B cell (primary cell): ENCODE data around the gene NMNAT3. TPM values are rescaled to one million over a fixed set of nuclear protein-coding genes. Genes with fewer than 3 reads are reported as not detected.

ENCODE experiments used
- ATAC-seq: fragments of 200-7000 bp; cut with Tn5 transposase; one replicate; pipeline ENCODE4 v1.10.0; 2021; ENCODE audit warnings: low read depth, mild to moderate bottlenecking, moderate number of reproducible peaks, moderate library complexity
- CTCF ChIA-PET: fragments of 350-600 bp; sonication (Branson Sonifier 250); formaldehyde crosslinking; loops from one replicate; lab custom pipeline; 2021; ENCODE audit warnings: antibody characterized with exemption, inconsistent platforms; lab: Charles Lee
- POLR2A ChIA-PET: fragments of 350-600 bp; sonication (Branson Sonifier 250); formaldehyde crosslinking; loops from one replicate; lab custom pipeline; 2021; ENCODE audit warnings: antibody characterized with exemption; lab: Charles Lee
- DNase-seq: peaks from one replicate; pipeline ENCODE4 v3.0.0; 2013
- H2AFZ ChIP-seq: 2 replicates; pipeline ENCODE4 v1.6.1; 2012; ENCODE audit warnings: mild to moderate bottlenecking, low read depth, low read length; ENCODE audit not compliant: insufficient read depth, poor library complexity, severe bottlenecking
- H3K27ac ChIP-seq, 2 donors: 1 replicate in 1 of 2; 2 replicates in 1 of 2; pipeline ENCODE4 v1.5.1; 2012 to 2013; ENCODE audit warnings: low read length in 2 of 2, mild to moderate bottlenecking in 2 of 2, moderate library complexity in 1 of 2
- H3K27me3 ChIP-seq, 4 experiments: fragments of 200-600 bp in 1 of 4; sonication (generic) in 1 of 4; replicated peaks in 1 of 4; 1 replicate in 2 of 4; 2 replicates in 2 of 4; pipeline versions ENCODE4 v1.6.1 to v1.7.0; 2013 to 2016; ENCODE audit warnings: low read length in 3 of 4, mild to moderate bottlenecking in 2 of 4, mixed read lengths in 1 of 4, moderate library complexity in 1 of 4; ENCODE audit not compliant: insufficient read depth in 4 of 4, control insufficient read depth in 3 of 4; ENCODE audit errors: control extremely low read depth in 1 of 4
- H3K36me3 ChIP-seq, 2 experiments: replicated peaks in 1 of 2; 1 replicate in 1 of 2; 2 replicates in 1 of 2; pipeline versions ENCODE4 v1.6.1 to v1.7.1; 2013; ENCODE audit warnings: low read length in 1 of 2; ENCODE audit not compliant: insufficient read depth in 2 of 2, control insufficient read depth in 1 of 2; ENCODE audit errors: control extremely low read depth in 1 of 2, extremely low read depth in 1 of 2
- H3K4me1 ChIP-seq, 2 donors: fragments of 200-600 bp in 1 of 2; sonication (generic) in 1 of 2; 1 replicate in 1 of 2; 2 replicates in 1 of 2; pipeline versions ENCODE4 v1.5.1 to v1.6.1; 2013 to 2017; ENCODE audit warnings: low read length in 2 of 2; ENCODE audit not compliant: control insufficient read depth in 2 of 2, insufficient read depth in 2 of 2
- H3K4me2 ChIP-seq: replicated peaks from 2 replicates; pipeline ENCODE3; 2012; ENCODE audit warnings: mild to moderate bottlenecking, low read depth, low read length; ENCODE audit not compliant: poor library complexity, severe bottlenecking
- H3K4me3 ChIP-seq, 5 experiments: fragments of 200-600 bp in 1 of 5; sonication (generic) in 1 of 5; 1 replicate in 3 of 5; 2 replicates in 2 of 5; pipeline versions ENCODE4 v1.5.1 to v1.7.0; 2011 to 2016; ENCODE audit warnings: low read length in 4 of 5, mild to moderate bottlenecking in 4 of 5, low read depth in 2 of 5, control low read depth in 1 of 5, moderate library complexity in 1 of 5; ENCODE audit not compliant: insufficient read depth in 1 of 5; ENCODE audit errors: control extremely low read depth in 1 of 5, extremely low read depth in 1 of 5
- H3K79me2 ChIP-seq: fragments of 200-600 bp; sonication (generic); one replicate; pipeline ENCODE4 v1.6.0; 2016; ENCODE audit warnings: low read length; ENCODE audit not compliant: control insufficient read depth, insufficient read depth
- H3K9ac ChIP-seq: fragments of 200-600 bp; sonication (generic); 2 replicates; pipeline ENCODE4 v1.6.1; 2017; ENCODE audit warnings: mild to moderate bottlenecking, low read length, moderate library complexity
- H3K9me3 ChIP-seq, 3 donors: one replicate each; pipeline versions ENCODE4 v1.6.1 to v1.7.1; 2013; ENCODE audit warnings: low read length in 2 of 3; ENCODE audit not compliant: control insufficient read depth in 2 of 3, insufficient read depth in 1 of 3; ENCODE audit errors: control extremely low read depth in 1 of 3
- H4K20me1 ChIP-seq: 2 replicates; pipeline ENCODE4 v1.6.0; 2012; ENCODE audit warnings: mild to moderate bottlenecking, low read length; ENCODE audit not compliant: insufficient read depth, control insufficient read depth, poor library complexity, severe bottlenecking
- H3K27ac Mint-ChIP-seq: one replicate; pipeline ENCODE4 v1.8.0; 2021; ENCODE audit warnings: mixed read lengths
- H3K27me3 Mint-ChIP-seq: one replicate; pipeline ENCODE4 v1.8.0; 2021; ENCODE audit warnings: mixed read lengths
- H3K4me1 Mint-ChIP-seq: one replicate; pipeline ENCODE4 v1.8.0; 2021; ENCODE audit warnings: mixed read lengths
- H3K4me3 Mint-ChIP-seq: one replicate; pipeline ENCODE4 v1.8.0; 2021; ENCODE audit warnings: mixed read lengths
- H3K9me3 Mint-ChIP-seq: one replicate; pipeline ENCODE4 v1.8.0; 2022; ENCODE audit warnings: mixed read lengths; ENCODE audit not compliant: insufficient read depth
- CTCF ChIP-seq: fragments of 200-600 bp; IDR thresholded peaks from one replicate; pipeline ENCODE4 v1.8.0; 2022; ENCODE audit warnings: antibody characterized with exemption, mild to moderate bottlenecking
- EZH2 ChIP-seq: IDR thresholded peaks from 2 replicates; pipeline ENCODE4 v1.6.1; 2012; ENCODE audit warnings: borderline replicate concordance, low read depth, mild to moderate bottlenecking, moderate library complexity, low read length; ENCODE audit not compliant: insufficient read depth, poor library complexity, severe bottlenecking
- WGBS: methylation state at CpG from one replicate; pipeline ENCODE4 v1.1.5; 2013; ENCODE audit warnings: missing lambda C conversion rate; ENCODE audit not compliant: insufficient coverage; 5-methylcytosine and 5-hydroxymethylcytosine counted together
- intact Hi-C: fragments of 100-400 bp; cut with micrococcal nuclease; formaldehyde crosslinking; loops from one replicate; pipeline ENCODE4 v1.10.0; 2022
- polyA plus RNA-seq: library from polyadenylated mRNA; depleted of rRNA; stranded (reverse); fragments of >200 nt; gene quantifications from 2 replicates; pipeline ENCODE4 v1.2.3, GENCODE V29; 2012
- total RNA-seq, 2 donors: library from RNA; stranded (reverse); fragments of 120-200 nt in 1 of 2; gene quantifications; 1 replicate in 1 of 2; 2 replicates in 1 of 2; pipeline versions ENCODE4 v1.2.3 to v1.2.4, GENCODE V29; 2013 to 2022

NMNAT3 gene
- total and polyA plus RNA-seq, 2 donors (not counting 1 experiment from before 2014, with no cell fraction given): 1.9 to 3.3 TPM

- Histone ChIP-seq H3K27me3 (no peaks in the 10 kb centered on the region), H3K4me3 (no peak overlapping the region), H3K4me1 (no peaks in the 10 kb centered on the region), H3K9me3 (no peaks in the 10 kb centered on the region), H3K79me2 (no peaks in the 10 kb centered on the region), H3K36me3 (no peaks in the 10 kb centered on the region), H2AFZ (no peak overlapping the region), H3K27ac (no peak overlapping the region), H4K20me1 (no peaks in the 10 kb centered on the region), H3K4me2 (no peak overlapping the region), H3K9ac (no peak overlapping the region)
- TF ChIP-seq EZH2 (no peak), CTCF (no peak)
- WGBS: no CpG with 5 or more reads among the region's 2 CpGs
- no peak for DNase-seq
- intact Hi-C loops: no loop called here
- H3K9me3 Mint-ChIP-seq: no peaks in the 10 kb centered on the region
- ATAC-seq: no peak
- CTCF ChIA-PET: no interaction called here
- no peak overlapping the region for H3K4me3 Mint-ChIP-seq
- POLR2A ChIA-PET: no interaction called here
- no peak overlapping the region for H3K27ac Mint-ChIP-seq
- no peaks in the 10 kb centered on the region for H3K27me3 Mint-ChIP-seq
- no peaks in the 10 kb centered on the region for H3K4me1 Mint-ChIP-seq
Measured at GRCh38 chr3:139607257-139608107, 70.3 kb downstream of the NMNAT3 start.

- intact Hi-C loops: no loop called here
- no peaks in the 10 kb centered on the region for H3K79me2 ChIP-seq
- no peaks in the 10 kb centered on the region for H3K4me1 Mint-ChIP-seq
- no peak overlapping the region for H3K27ac Mint-ChIP-seq
- H3K9me3 Mint-ChIP-seq: no peaks in the 10 kb centered on the region
- no peaks in the 10 kb centered on the region for H4K20me1 ChIP-seq
- POLR2A ChIA-PET: no interaction called here
- TF ChIP-seq EZH2 (no peak), CTCF (no peak)
- H3K27me3 ChIP-seq: no peaks in the 10 kb centered on the region
- no peak overlapping the region for H2AFZ ChIP-seq
- ATAC-seq (no peak), DNase-seq (no peak)
- H3K4me3 Mint-ChIP-seq: no peak overlapping the region
- WGBS: no CpG with 5 or more reads among the region's 1 CpG
- H3K27ac ChIP-seq: no peak overlapping the region
- no peaks in the 10 kb centered on the region for H3K27me3 Mint-ChIP-seq
- H3K9me3 ChIP-seq: no peaks in the 10 kb centered on the region
- no peaks in the 10 kb centered on the region for H3K36me3 ChIP-seq
- H3K4me3 ChIP-seq: no peak overlapping the region
- no peaks in the 10 kb centered on the region for H3K4me1 ChIP-seq
- no peak overlapping the region for H3K4me2 ChIP-seq
- no peak overlapping the region for H3K9ac ChIP-seq
- CTCF ChIA-PET: no interaction called here
Measured at GRCh38 chr3:139602003-139602402, 75.8 kb downstream of the NMNAT3 start.
